Neural progenitor cell (in vitro differentiated cells): ENCODE data around the gene SMAD6. TPM values are rescaled to one million over a fixed set of nuclear protein-coding genes. Genes with fewer than 3 reads are reported as not detected.

Experiments
- DNase-seq: peaks from one replicate; pipeline ENCODE4 v3.0.0-alpha.2; 2016; ENCODE audit warnings: low spot score
- H2AFZ ChIP-seq: fragments of 200-600 bp; sonication (generic); replicated peaks from 2 replicates; pipeline ENCODE4 v1.6.1; 2016; ENCODE audit warnings: antibody characterized with exemption
- H3F3A ChIP-seq: fragments of 200-600 bp; sonication (generic); 2 replicates; pipeline ENCODE4 v1.6.1; 2016; ENCODE audit warnings: antibody characterized with exemption, low read depth
- H3K27ac ChIP-seq: fragments of 200-600 bp; sonication (generic); 2 replicates; pipeline ENCODE4 v1.5.1; 2016; ENCODE audit warnings: mild to moderate bottlenecking
- H3K27me3 ChIP-seq: fragments of 200-600 bp; sonication (generic); 2 replicates; pipeline ENCODE4 v1.6.1; 2016; ENCODE audit warnings: mild to moderate bottlenecking, moderate library complexity
- H3K36me3 ChIP-seq: fragments of 200-600 bp; sonication (generic); 2 replicates; pipeline ENCODE4 v1.5.1; 2016
- H3K4me1 ChIP-seq: fragments of 200-600 bp; sonication (generic); 2 replicates; pipeline ENCODE4 v1.6.1; 2016; ENCODE audit warnings: mixed run types
- H3K4me2 ChIP-seq: fragments of 200-600 bp; sonication (generic); 2 replicates; pipeline ENCODE4 v1.6.1; 2016
- H3K4me3 ChIP-seq: fragments of 200-600 bp; sonication (generic); 2 replicates; pipeline ENCODE4 v1.5.1; 2016
- H3K79me2 ChIP-seq: fragments of 200-600 bp; sonication (generic); 2 replicates; pipeline ENCODE4 v1.6.1; 2016; ENCODE audit warnings: low read depth
- H3K9ac ChIP-seq: fragments of 200-600 bp; sonication (generic); 2 replicates; pipeline ENCODE4 v1.6.1; 2016
- H3K9me3 ChIP-seq: fragments of 200-600 bp; sonication (generic); 2 replicates; pipeline ENCODE4 v1.5.1; 2016; ENCODE audit warnings: low read depth
- H4K20me1 ChIP-seq: fragments of 200-600 bp; sonication (generic); 2 replicates; pipeline ENCODE4 v1.6.1; 2016; ENCODE audit warnings: low read depth
- H3K27ac Mint-ChIP-seq: 3 replicates; pipeline ENCODE4 v1.8.0; 2021; ENCODE audit warnings: mixed read lengths
- H3K27me3 Mint-ChIP-seq: 2 replicates; pipeline ENCODE4 v1.8.0; 2022; ENCODE audit warnings: low read depth, mild to moderate bottlenecking, inconsistent platforms, moderate library complexity, mixed read lengths; ENCODE audit not compliant: insufficient read depth
- H3K36me3 Mint-ChIP-seq: 3 replicates; pipeline ENCODE4 v1.8.0; 2021; ENCODE audit warnings: mixed read lengths
- H3K4me1 Mint-ChIP-seq: 3 replicates; pipeline ENCODE4 v1.8.0; 2021; ENCODE audit warnings: mixed read lengths
- H3K4me3 Mint-ChIP-seq: 3 replicates; pipeline ENCODE4 v1.8.0; 2021; ENCODE audit warnings: mild to moderate bottlenecking, moderate library complexity, mixed read lengths
- H3K9me3 Mint-ChIP-seq: 3 replicates; pipeline ENCODE4 v1.8.0; 2020; ENCODE audit warnings: mixed read lengths
- EZH2 ChIP-seq: fragments of 200-600 bp; sonication (generic); IDR thresholded peaks from 2 replicates; pipeline ENCODE4 v1.6.1; 2017; ENCODE audit warnings: antibody characterized with exemption, mild to moderate bottlenecking, moderate library complexity
- EZH2phosphoT487 ChIP-seq: fragments of 200-600 bp; sonication (generic); IDR thresholded peaks from 2 replicates; pipeline ENCODE4 v1.6.1; 2017; ENCODE audit warnings: antibody characterized with exemption
- total RNA-seq: library from RNA; depleted of rRNA; stranded (reverse); fragments of >200 nt; gene quantifications from 2 replicates; pipeline ENCODE4 v1.2.3, GENCODE V29; 2015; ENCODE audit warnings: low replicate concordance
- TF ChIP-seq, protein P1 (sequence below): fragments of 200-600 bp; sonication (generic); IDR thresholded peaks from 2 replicates; pipeline ENCODE4 v1.5.1; 2017; ENCODE audit warnings: antibody characterized with exemption, mild to moderate bottlenecking

SMAD6 gene
- total RNA-seq, 1 donor from 2014 or later, result 3.4 TPM

DNA sequence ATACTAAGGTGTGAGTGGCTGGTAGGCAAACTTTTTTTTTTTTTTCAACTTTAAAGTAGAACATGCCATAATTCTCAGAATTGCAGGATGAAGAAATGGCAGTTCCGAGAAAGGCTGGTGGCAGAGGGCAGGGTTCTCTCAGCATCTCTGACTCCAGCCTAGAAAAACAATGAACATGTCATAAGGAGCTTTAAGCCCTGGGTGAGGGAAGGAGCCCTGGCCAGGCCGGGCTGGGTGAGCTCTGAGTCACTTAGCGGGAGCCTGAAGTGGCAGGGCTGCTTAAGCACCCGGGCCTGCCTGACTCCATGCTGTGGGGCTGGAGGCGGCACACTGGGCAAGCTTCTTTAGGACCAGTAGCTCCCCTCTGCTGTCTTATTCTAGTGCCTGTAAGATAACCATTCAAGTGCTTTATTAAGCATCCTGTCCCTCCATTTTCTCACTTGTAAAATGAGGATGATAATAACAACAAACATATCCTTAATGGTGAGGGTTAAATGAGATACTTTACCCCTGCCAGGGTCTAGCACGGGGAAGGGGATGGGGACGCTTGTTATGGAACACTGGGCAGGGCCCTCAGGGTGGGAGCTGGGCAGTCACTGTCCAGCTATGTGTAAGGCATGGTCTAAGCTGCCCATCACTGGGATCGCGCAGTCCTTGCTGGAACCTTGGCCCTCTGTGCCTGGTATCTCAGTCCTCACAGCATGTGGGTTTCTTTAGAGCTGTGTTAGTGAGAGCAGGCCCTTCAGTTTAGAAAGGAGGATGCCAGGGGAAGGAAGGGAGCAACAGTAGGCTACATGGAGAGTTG, 18.4 kb downstream of the SMAD6 start:
- no peaks in the 10 kb centered on the region for H3K27me3 ChIP-seq
- H3K9me3 Mint-ChIP-seq, result no peaks in the 10 kb centered on the region
- H3F3A ChIP-seq, result peaks cover 10% of the 10 kb centered on the region
- H3K9me3 ChIP-seq, result no peaks in the 10 kb centered on the region
- no peak overlapping the region for H3K27ac ChIP-seq
- H3K4me2 ChIP-seq, result no peak overlapping the region
- no peak overlapping the region for H2AFZ ChIP-seq
- no peak for TF ChIP-seq EZH2phosphoT487
- no peak for TF ChIP-seq EZH2
- TF ChIP-seq, protein P1, sequence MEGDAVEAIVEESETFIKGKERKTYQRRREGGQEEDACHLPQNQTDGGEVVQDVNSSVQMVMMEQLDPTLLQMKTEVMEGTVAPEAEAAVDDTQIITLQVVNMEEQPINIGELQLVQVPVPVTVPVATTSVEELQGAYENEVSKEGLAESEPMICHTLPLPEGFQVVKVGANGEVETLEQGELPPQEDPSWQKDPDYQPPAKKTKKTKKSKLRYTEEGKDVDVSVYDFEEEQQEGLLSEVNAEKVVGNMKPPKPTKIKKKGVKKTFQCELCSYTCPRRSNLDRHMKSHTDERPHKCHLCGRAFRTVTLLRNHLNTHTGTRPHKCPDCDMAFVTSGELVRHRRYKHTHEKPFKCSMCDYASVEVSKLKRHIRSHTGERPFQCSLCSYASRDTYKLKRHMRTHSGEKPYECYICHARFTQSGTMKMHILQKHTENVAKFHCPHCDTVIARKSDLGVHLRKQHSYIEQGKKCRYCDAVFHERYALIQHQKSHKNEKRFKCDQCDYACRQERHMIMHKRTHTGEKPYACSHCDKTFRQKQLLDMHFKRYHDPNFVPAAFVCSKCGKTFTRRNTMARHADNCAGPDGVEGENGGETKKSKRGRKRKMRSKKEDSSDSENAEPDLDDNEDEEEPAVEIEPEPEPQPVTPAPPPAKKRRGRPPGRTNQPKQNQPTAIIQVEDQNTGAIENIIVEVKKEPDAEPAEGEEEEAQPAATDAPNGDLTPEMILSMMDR, result no peak
- H3K4me1 Mint-ChIP-seq, result peaks cover 29% of the 10 kb centered on the region
- no peaks in the 10 kb centered on the region for H3K79me2 ChIP-seq
- H3K36me3 ChIP-seq, result no peaks in the 10 kb centered on the region
- H4K20me1 ChIP-seq, result peaks cover 7% of the 10 kb centered on the region
- peaks cover 17% of the 10 kb centered on the region for H3K36me3 Mint-ChIP-seq
- no peak overlapping the region for H3K4me3 Mint-ChIP-seq
- no peak overlapping the region for H3K27ac Mint-ChIP-seq
- H3K4me3 ChIP-seq, result no peak overlapping the region
- no peak for DNase-seq
- H3K9ac ChIP-seq, result no peak overlapping the region
- H3K27me3 Mint-ChIP-seq, result no peaks in the 10 kb centered on the region
- peaks cover 18% of the 10 kb centered on the region for H3K4me1 ChIP-seq

DNA sequence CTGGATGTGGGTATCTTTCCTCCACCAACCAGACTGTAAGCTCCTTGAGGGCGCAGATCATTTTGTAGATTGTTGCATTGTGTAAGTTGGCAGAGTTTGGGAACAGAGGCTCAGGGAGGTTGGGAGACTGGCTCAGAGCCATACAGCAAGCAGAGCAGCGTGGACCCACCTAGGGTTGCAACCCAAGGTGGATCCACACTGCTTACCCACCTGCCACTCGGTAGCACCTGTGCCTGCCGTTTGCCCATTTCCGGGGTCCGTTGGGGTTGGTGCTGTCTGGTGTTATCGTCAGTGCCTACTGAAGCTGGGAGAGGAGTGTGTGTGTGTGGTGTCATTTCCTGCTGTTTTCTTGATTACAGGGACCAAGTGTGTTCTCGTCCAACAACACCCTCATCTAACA, 19.0 kb downstream of the SMAD6 start:
- Histone ChIP-seq H3K79me2 (no peaks in the 10 kb centered on the region), H3K27me3 (no peaks in the 10 kb centered on the region), H3K4me2 (no peak overlapping the region), H3K4me1 (peaks cover 12% of the 10 kb centered on the region), H3K9ac (no peak overlapping the region), H3K4me3 (no peak overlapping the region), H4K20me1 (peaks cover 6% of the 10 kb centered on the region), H3F3A (peaks cover 4% of the 10 kb centered on the region), H3K36me3 (no peaks in the 10 kb centered on the region), H3K27ac (no peak overlapping the region), H2AFZ (no peak overlapping the region), H3K9me3 (no peaks in the 10 kb centered on the region)
- Mint-ChIP-seq H3K9me3 (no peaks in the 10 kb centered on the region), H3K27me3 (no peaks in the 10 kb centered on the region), H3K36me3 (peaks cover 15% of the 10 kb centered on the region), H3K27ac (no peak overlapping the region), H3K4me1 (peaks cover 24% of the 10 kb centered on the region), H3K4me3 (no peak overlapping the region)
- TF ChIP-seq EZH2phosphoT487 (no peak), EZH2 (no peak)
- TF ChIP-seq, protein P1, result no peak
- DNase-seq, result no peak

DNA sequence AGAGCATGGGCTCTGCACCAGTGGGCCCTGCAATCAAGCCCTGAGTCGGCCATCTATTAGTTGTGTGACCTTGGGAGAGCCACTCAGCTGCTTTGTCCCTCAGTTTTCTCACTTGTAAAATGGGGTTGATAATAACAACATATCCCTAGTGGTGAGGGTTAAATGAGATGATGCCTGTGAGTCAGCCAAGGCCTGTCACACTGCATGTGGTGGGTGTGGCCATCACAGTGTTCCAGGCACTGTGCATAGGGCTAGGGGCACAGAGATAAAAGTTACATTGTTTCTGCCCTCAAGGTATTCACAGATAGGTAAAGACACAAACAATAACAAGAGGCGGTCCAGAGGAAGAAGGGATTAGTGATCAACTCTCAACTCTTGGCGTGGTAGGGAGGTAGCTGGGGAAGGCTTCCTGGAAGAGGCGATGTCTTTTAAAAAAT, 19.5 kb downstream of the SMAD6 start:
- H3K36me3 Mint-ChIP-seq, result peaks cover 15% of the 10 kb centered on the region
- H3K27me3 Mint-ChIP-seq, result no peaks in the 10 kb centered on the region
- H3K4me3 Mint-ChIP-seq, result peak overlapping the region; percentile 2
- no peak overlapping the region for H3K9ac ChIP-seq
- H3K27ac Mint-ChIP-seq, result peak overlapping the region; percentile 2
- no peaks in the 10 kb centered on the region for H3K9me3 Mint-ChIP-seq
- TF ChIP-seq EZH2phosphoT487 (no peak), EZH2 (no peak)
- TF ChIP-seq, protein P1, result no peak
- no peak overlapping the region for H3K27ac ChIP-seq
- no peaks in the 10 kb centered on the region for H3K27me3 ChIP-seq
- no peak overlapping the region for H3K4me2 ChIP-seq
- H3K79me2 ChIP-seq, result no peaks in the 10 kb centered on the region
- H2AFZ ChIP-seq, result no peak overlapping the region
- peaks cover 6% of the 10 kb centered on the region for H4K20me1 ChIP-seq
- no peak overlapping the region for H3K4me3 ChIP-seq
- peaks cover 19% of the 10 kb centered on the region for H3K4me1 Mint-ChIP-seq
- no peak for DNase-seq
- H3F3A ChIP-seq, result peaks cover 2% of the 10 kb centered on the region
- no peaks in the 10 kb centered on the region for H3K9me3 ChIP-seq
- H3K4me1 ChIP-seq, result peaks cover 7% of the 10 kb centered on the region
- no peaks in the 10 kb centered on the region for H3K36me3 ChIP-seq
